ENCODE data around the gene PTPRG.

Gene PTPRG

DNA sequence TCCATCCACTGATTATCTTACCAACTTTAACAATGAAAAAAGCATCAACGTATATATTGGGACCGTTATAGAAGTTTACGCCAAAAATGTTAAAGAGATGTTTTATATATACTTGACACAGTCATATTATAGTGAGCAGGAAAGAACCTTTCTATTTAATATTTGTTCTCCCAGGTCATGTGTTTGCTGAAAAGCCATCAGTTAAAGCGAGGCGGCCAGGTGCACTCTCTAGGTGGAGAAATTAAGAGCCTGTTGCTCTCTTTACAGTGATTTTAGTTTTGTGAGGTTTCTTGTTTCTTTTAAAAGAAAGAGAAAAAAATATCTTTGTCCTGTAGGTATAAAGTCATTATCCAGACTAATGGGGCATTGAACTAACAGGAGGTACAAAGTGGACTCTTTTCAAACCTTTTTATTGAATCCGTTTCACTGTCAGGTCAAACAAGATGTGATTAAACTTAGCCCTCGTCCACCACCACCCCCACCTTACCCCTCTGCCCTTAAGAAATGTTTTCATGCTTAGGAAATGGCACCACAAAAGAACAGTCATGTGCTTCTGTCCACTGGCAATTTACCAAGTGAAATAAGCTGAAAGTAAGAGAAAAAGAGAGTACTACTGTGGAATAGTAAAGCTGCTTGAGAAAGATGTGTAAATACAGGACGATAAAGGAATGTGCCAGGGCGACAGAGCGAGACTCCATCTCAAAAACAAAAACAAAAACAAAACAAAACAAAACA, 279.9 kb downstream of the PTPRG start:
- no peak overlapping the region for H3K4me3 ChIP-seq (ENCODE audit: low read depth, low read length)
- peak; percentile 46 for DNase-seq (ENCODE audit: low read depth)
- TF ChIP-seq, protein P1, sequence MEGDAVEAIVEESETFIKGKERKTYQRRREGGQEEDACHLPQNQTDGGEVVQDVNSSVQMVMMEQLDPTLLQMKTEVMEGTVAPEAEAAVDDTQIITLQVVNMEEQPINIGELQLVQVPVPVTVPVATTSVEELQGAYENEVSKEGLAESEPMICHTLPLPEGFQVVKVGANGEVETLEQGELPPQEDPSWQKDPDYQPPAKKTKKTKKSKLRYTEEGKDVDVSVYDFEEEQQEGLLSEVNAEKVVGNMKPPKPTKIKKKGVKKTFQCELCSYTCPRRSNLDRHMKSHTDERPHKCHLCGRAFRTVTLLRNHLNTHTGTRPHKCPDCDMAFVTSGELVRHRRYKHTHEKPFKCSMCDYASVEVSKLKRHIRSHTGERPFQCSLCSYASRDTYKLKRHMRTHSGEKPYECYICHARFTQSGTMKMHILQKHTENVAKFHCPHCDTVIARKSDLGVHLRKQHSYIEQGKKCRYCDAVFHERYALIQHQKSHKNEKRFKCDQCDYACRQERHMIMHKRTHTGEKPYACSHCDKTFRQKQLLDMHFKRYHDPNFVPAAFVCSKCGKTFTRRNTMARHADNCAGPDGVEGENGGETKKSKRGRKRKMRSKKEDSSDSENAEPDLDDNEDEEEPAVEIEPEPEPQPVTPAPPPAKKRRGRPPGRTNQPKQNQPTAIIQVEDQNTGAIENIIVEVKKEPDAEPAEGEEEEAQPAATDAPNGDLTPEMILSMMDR (IDR thresholded peaks at IDR 0.05; ENCODE audit: low read depth, low read length, missing control alignments) = no peak
- in situ Hi-C loops (cut with HindIII; ENCODE audit: low sequenced_read_pairs) = no loop called here

DNA sequence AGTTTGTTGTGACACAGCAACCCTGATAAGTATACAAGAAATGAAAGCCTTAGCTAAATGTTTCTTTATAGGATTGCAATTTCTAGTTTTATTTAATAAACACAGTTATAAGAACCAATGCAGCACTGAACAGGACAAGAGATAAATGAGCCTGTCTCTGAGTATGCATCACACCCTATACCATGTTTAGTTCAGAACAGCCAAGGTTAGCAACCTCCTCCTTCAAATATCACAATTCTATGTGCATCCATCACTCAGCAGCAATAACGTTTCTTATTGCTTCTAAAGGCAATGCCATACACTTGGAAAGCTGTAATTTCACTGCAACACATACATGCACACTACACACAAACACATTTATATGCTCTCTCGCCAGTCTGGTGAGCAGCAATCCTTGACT, 280.6 kb downstream of the PTPRG start:
- DNase-seq (ENCODE audit: low read depth) = no peak
- TF ChIP-seq, protein P1 (IDR thresholded peaks at IDR 0.05; ENCODE audit: low read depth, low read length, missing control alignments) = no peak
- in situ Hi-C loops (cut with HindIII; ENCODE audit: low sequenced_read_pairs) = no loop called here
- H3K4me3 ChIP-seq (ENCODE audit: low read depth, low read length) = no peak overlapping the region

- DNase-seq (ENCODE audit: low read depth) = no peak
- in situ Hi-C loops (cut with HindIII; ENCODE audit: low sequenced_read_pairs) = no loop called here
- TF ChIP-seq, protein P1 (IDR thresholded peaks at IDR 0.05; ENCODE audit: low read depth, low read length, missing control alignments) = no peak
- H3K4me3 ChIP-seq (ENCODE audit: low read depth, low read length) = no peak overlapping the region
Measured at GRCh38 chr3:61844346-61844745, 283.0 kb downstream of the PTPRG start.

DNA sequence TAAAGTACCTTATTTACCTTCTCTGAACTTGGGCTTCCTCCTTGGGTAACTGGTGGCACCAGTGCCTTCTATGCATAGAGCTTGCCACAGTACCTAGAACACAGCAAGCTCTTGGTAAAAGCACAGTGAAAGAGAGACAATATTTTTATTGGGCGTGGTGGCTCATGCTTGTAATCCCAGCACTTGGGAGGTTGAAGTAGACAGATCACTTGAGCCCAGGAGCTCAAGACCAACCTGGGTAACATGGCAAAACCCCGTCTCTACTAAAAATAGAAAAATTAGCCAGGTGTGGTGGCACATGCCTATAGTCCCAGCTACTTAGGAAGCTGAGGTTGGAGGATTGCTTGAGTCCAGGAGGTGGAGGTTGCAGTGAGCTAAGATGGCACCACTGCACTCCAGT, 285.1 kb downstream of the PTPRG start:
- no peak for DNase-seq (ENCODE audit: low read depth)
- in situ Hi-C loops (cut with HindIII; ENCODE audit: low sequenced_read_pairs) = no loop called here
- TF ChIP-seq, protein P1 (IDR thresholded peaks at IDR 0.05; ENCODE audit: low read depth, low read length, missing control alignments) = no peak
- H3K4me3 ChIP-seq (ENCODE audit: low read depth, low read length) = no peak overlapping the region

- in situ Hi-C loops (cut with HindIII; ENCODE audit: low sequenced_read_pairs) = no loop called here
Measured at GRCh38 chr3:61847784-61848462, 286.6 kb downstream of the PTPRG start.

GRCh38 chr3:61848885-61849284, 287.5 kb downstream of the PTPRG start:
- TF ChIP-seq, protein P1 (IDR thresholded peaks at IDR 0.05; ENCODE audit: low read depth, low read length, missing control alignments) = no peak
- no peak overlapping the region for H3K4me3 ChIP-seq (ENCODE audit: low read depth, low read length)
- in situ Hi-C loops (cut with HindIII; ENCODE audit: low sequenced_read_pairs) = no loop called here
- DNase-seq (ENCODE audit: low read depth) = peak; percentile 90

More at GRCh38 chr3:61847784-61848462, 286.6 kb downstream of the PTPRG start:
- H3K4me3 ChIP-seq (ENCODE audit: low read depth, low read length) = no peak overlapping the region
- peak; percentile 36 for DNase-seq (ENCODE audit: low read depth)
- TF ChIP-seq, protein P1 (IDR thresholded peaks at IDR 0.05; ENCODE audit: low read depth, low read length, missing control alignments) = no peak

Measured in astrocyte of the cerebellum (primary cell).